IMR-90 (cell line): ENCODE data around the gene MYO3B. TPM values are rescaled to one million over a fixed set of nuclear protein-coding genes. Genes with fewer than 3 reads are reported as not detected.

Source experiments
- ATAC-seq: fragments of 200-7000 bp; cut with Tn5 transposase; 2 replicates; pipeline ENCODE4 v1.9.1; 2020; ENCODE audit warnings: low read depth, mild to moderate bottlenecking, moderate library complexity
- BruUV-seq: library from RNA; stranded (reverse); fragments of 400-500 nt; replicated peaks from 2 replicates; lab custom pipeline; 2021; lab: Mats Ljungman, UMichigan
- CTCF ChIA-PET: fragments of 300-600 bp; formaldehyde crosslinking; extraction: SDS; loops from one replicate; lab custom pipeline; 2021; ENCODE audit warnings: antibody characterized with exemption; lab: Yijun Ruan, JAX
- POLR2A ChIA-PET: fragments of 300-600 bp; sonication (Branson Sonifier 250); formaldehyde crosslinking; loops from one replicate; lab custom pipeline; 2022; ENCODE audit warnings: antibody characterized with exemption; ENCODE audit not compliant: unreplicated experiment; lab: Charles Lee
- DNase-seq: peaks from one replicate; pipeline ENCODE4 v3.0.0; 2013
- H2AFZ ChIP-seq: replicated peaks from 2 replicates; pipeline ENCODE3; 2013; ENCODE audit warnings: low read length, mild to moderate bottlenecking; ENCODE audit not compliant: poor library complexity
- H2AK5ac ChIP-seq: 2 replicates; pipeline ENCODE4 v1.6.1; 2013; ENCODE audit warnings: low read depth, low read length, inconsistent platforms
- H2AK9ac ChIP-seq: replicated peaks from 2 replicates; pipeline ENCODE3; 2013; ENCODE audit warnings: mild to moderate bottlenecking, low read depth, low read length, moderate library complexity; ENCODE audit not compliant: poor library complexity
- H2BK120ac ChIP-seq: 2 replicates; pipeline ENCODE4 v1.6.1; 2013; ENCODE audit warnings: low read depth, low read length, inconsistent platforms
- H2BK15ac ChIP-seq: 3 replicates; pipeline ENCODE4 v1.6.1; 2013; ENCODE audit warnings: low read depth, low read length, inconsistent platforms
- H2BK20ac ChIP-seq: 2 replicates; pipeline ENCODE4 v1.6.1; 2013; ENCODE audit warnings: low read depth, mild to moderate bottlenecking, inconsistent platforms, low read length, moderate library complexity
- H2BK5ac ChIP-seq: 2 replicates; pipeline ENCODE4 v1.6.1; 2013; ENCODE audit warnings: mild to moderate bottlenecking, low read depth, low read length, inconsistent platforms; ENCODE audit not compliant: poor library complexity, severe bottlenecking
- H3K14ac ChIP-seq: replicated peaks from 2 replicates; pipeline ENCODE4 v1.6.1; 2013; ENCODE audit warnings: low read depth, low read length, inconsistent platforms
- H3K18ac ChIP-seq: 2 replicates; pipeline ENCODE4 v1.6.1; 2013; ENCODE audit warnings: low read depth, low read length, control low read depth
- H3K23ac ChIP-seq: 2 replicates; pipeline ENCODE4 v1.6.1; 2013; ENCODE audit warnings: low read depth, low read length, inconsistent platforms
- H3K27ac ChIP-seq: 2 replicates; pipeline ENCODE4 v1.5.1; 2013; ENCODE audit warnings: mild to moderate bottlenecking, control low read depth, low read length; ENCODE audit not compliant: insufficient read depth
- H3K27me3 ChIP-seq: 2 replicates; pipeline ENCODE4 v1.6.1; 2013; ENCODE audit warnings: low read length; ENCODE audit not compliant: control insufficient read depth, insufficient read depth
- H3K36me3 ChIP-seq: 2 replicates; pipeline ENCODE4 v1.6.1; 2013; ENCODE audit warnings: low read length, mixed read lengths; ENCODE audit not compliant: control insufficient read depth, insufficient read depth
- H3K4ac ChIP-seq: 2 replicates; pipeline ENCODE4 v1.6.1; 2013; ENCODE audit warnings: low read depth, low read length, inconsistent platforms
- H3K4me1 ChIP-seq: 2 replicates; pipeline ENCODE4 v1.6.1; 2013; ENCODE audit warnings: low read length, mixed read lengths; ENCODE audit not compliant: control insufficient read depth, insufficient read depth
- H3K4me2 ChIP-seq: 2 replicates; pipeline ENCODE4 v1.6.1; 2013; ENCODE audit warnings: low read depth, mild to moderate bottlenecking, control low read depth, low read length, moderate library complexity
- H3K4me3 ChIP-seq: 2 replicates; pipeline ENCODE4 v1.5.1; 2013; ENCODE audit warnings: low read depth, mild to moderate bottlenecking, control low read depth, low read length, moderate library complexity; ENCODE audit not compliant: insufficient read depth
- H3K56ac ChIP-seq: 2 replicates; pipeline ENCODE4 v1.6.1; 2013; ENCODE audit warnings: low read length, inconsistent platforms; ENCODE audit not compliant: insufficient read depth; ENCODE audit errors: extremely low read depth
- H3K79me1 ChIP-seq, 2 experiments: 2 replicates each; pipeline ENCODE4 v1.6.1; 2013; ENCODE audit warnings: low read length in 2 of 2, inconsistent platforms in 1 of 2, low read depth in 1 of 2
- H3K9ac ChIP-seq: 2 replicates; pipeline ENCODE4 v1.6.1; 2013; ENCODE audit warnings: low read depth, low read length, control low read depth
- H3K9me1 ChIP-seq: 2 replicates; pipeline ENCODE4 v1.6.1; 2013; ENCODE audit warnings: low read length, inconsistent platforms; ENCODE audit not compliant: insufficient read depth
- H3K9me3 ChIP-seq: 2 replicates; pipeline ENCODE4 v1.6.1; 2013; ENCODE audit warnings: low read length; ENCODE audit not compliant: control insufficient read depth, insufficient read depth
- H4K20me1 ChIP-seq: 2 replicates; pipeline ENCODE4 v1.6.1; 2013; ENCODE audit warnings: low read length, inconsistent platforms; ENCODE audit not compliant: insufficient read depth
- H4K5ac ChIP-seq: 2 replicates; pipeline ENCODE4 v1.6.1; 2013; ENCODE audit warnings: mild to moderate bottlenecking, low read depth, low read length, control low read depth
- H4K8ac ChIP-seq, 2 experiments: 2 replicates each; pipeline ENCODE4 v1.6.1; 2013; ENCODE audit warnings: low read depth in 2 of 2, low read length in 2 of 2, control low read depth in 1 of 2, inconsistent platforms in 1 of 2
- H4K91ac ChIP-seq: 2 replicates; pipeline ENCODE4 v1.6.1; 2013; ENCODE audit warnings: low read depth, low read length, inconsistent platforms; ENCODE audit not compliant: insufficient read depth
- BHLHE40 ChIP-seq: fragments of 150-350 bp; IDR thresholded peaks from 2 replicates; pipeline ENCODE4 v1.6.1; 2016; ENCODE audit warnings: mild to moderate bottlenecking, low read depth, low read length
- CEBPB ChIP-seq: IDR thresholded peaks from 2 replicates; pipeline ENCODE4 v1.6.1; 2012; ENCODE audit warnings: low read depth, low read length, improper control_type of control experiment
- CHD1 ChIP-seq: IDR thresholded peaks from 2 replicates; pipeline ENCODE4 v1.6.1; 2012; ENCODE audit warnings: low read depth, low read length, improper control_type of control experiment
- CTCF ChIP-seq: conservative IDR thresholded peaks from 2 replicates; pipeline ENCODE4 v1.5.1; 2012; ENCODE audit warnings: mild to moderate bottlenecking, low read depth, low read length, improper control_type of control experiment
- ELK1 ChIP-seq: fragments of 150-350 bp; IDR thresholded peaks from 2 replicates; pipeline ENCODE4 v1.6.1; 2016; ENCODE audit warnings: low read depth, mild to moderate bottlenecking, low read length, moderate library complexity, borderline replicate concordance
- FOS ChIP-seq: fragments of 150-350 bp; IDR thresholded peaks from 2 replicates; pipeline ENCODE4 v1.6.1; 2016; ENCODE audit warnings: low read depth, low read length
- MAFK ChIP-seq: IDR thresholded peaks from 2 replicates; pipeline ENCODE4 v1.6.1; 2012; ENCODE audit warnings: low read depth, low read length, improper control_type of control experiment
- MAZ ChIP-seq: IDR thresholded peaks from 2 replicates; pipeline ENCODE4 v1.6.1; 2012; ENCODE audit warnings: low read depth, mild to moderate bottlenecking, low read length, improper control_type of control experiment, moderate library complexity, borderline replicate concordance
- MXI1 ChIP-seq: IDR thresholded peaks from 2 replicates; pipeline ENCODE4 v1.6.1; 2012; ENCODE audit warnings: low read depth, mild to moderate bottlenecking, low read length, moderate library complexity, borderline replicate concordance
- NFE2L2 ChIP-seq: fragments of 150-350 bp; IDR thresholded peaks from 2 replicates; pipeline ENCODE4 v1.6.1; 2016; ENCODE audit warnings: low read depth, mild to moderate bottlenecking, low read length
- POLR2A ChIP-seq: IDR thresholded peaks from 2 replicates; pipeline ENCODE4 v1.6.1; 2012; ENCODE audit warnings: mild to moderate bottlenecking, low read depth, low read length
- RAD21 ChIP-seq: IDR thresholded peaks from 2 replicates; pipeline ENCODE4 v1.6.1; 2012; ENCODE audit warnings: low read length, improper control_type of control experiment
- RCOR1 ChIP-seq: IDR thresholded peaks from 2 replicates; pipeline ENCODE4 v1.6.1; 2012; ENCODE audit warnings: mild to moderate bottlenecking, low read length, improper control_type of control experiment; ENCODE audit not compliant: insufficient replicate concordance
- RFX5 ChIP-seq: IDR thresholded peaks from 2 replicates; pipeline ENCODE4 v1.8.0; 2012; ENCODE audit warnings: low read depth, mild to moderate bottlenecking, low read length, moderate library complexity
- SMC3 ChIP-seq: fragments of 150-350 bp; IDR thresholded peaks from 2 replicates; pipeline ENCODE4 v1.6.1; 2016; ENCODE audit warnings: low read depth, mild to moderate bottlenecking, antibody characterized with exemption, low read length, moderate library complexity
- USF2 ChIP-seq: fragments of 150-350 bp; IDR thresholded peaks from 2 replicates; pipeline ENCODE4 v1.6.1; 2017; ENCODE audit warnings: mild to moderate bottlenecking, antibody characterized with exemption, low read length, low read depth
- WGBS, 2 experiments: methylation state at CpG; one replicate each; pipeline versions ENCODE4 v1.1.5 to v1.1.7; 2013; ENCODE audit warnings: missing lambda C conversion rate in 2 of 2; ENCODE audit not compliant: insufficient read length in 1 of 2; ENCODE audit errors: extremely low coverage in 2 of 2; 5-methylcytosine and 5-hydroxymethylcytosine counted together
- dilution Hi-C: fragments of 300-500 bp; cut with HindIII; formaldehyde crosslinking; loops from one replicate; pipeline ENCODE4 v1.14.3; 2018; ENCODE audit warnings: low sequenced_read_pairs; ENCODE audit not compliant: unreplicated experiment
- in situ Hi-C: fragments of 300-500 bp; cut with MboI; formaldehyde crosslinking; loops from 3 replicates; pipeline ENCODE4 v1.14.3; 2019; ENCODE audit warnings: low sequenced_read_pairs, inconsistent platforms, mixed read lengths
- intact Hi-C: fragments of 100-400 bp; cut with micrococcal nuclease; formaldehyde crosslinking; loops from 2 replicates; pipeline ENCODE4 v1.10.0; 2022
- polyA plus RNA-seq, 3 experiments: library from polyadenylated mRNA; depleted of rRNA; stranded (reverse); fragments of >200 nt; gene quantifications; 2 replicates each; pipeline ENCODE4 v1.2.3, GENCODE V29; 2012; ENCODE audit warnings: low replicate concordance in 1 of 3
- total RNA-seq: library from RNA; depleted of rRNA; stranded (reverse); fragments of >200 nt; gene quantifications from 2 replicates; pipeline ENCODE4 v1.2.3, GENCODE V29; 2012

Gene MYO3B
- total and polyA plus RNA-seq, 2 of the 4 experiments (the other 2 are of a cell fraction), result 0.02 TPM; not detected in 1

GRCh38 chr2:170488807-170489206 is 310.9 kb downstream of the MYO3B start:
- no peak overlapping the region for H3K18ac ChIP-seq
- H3K56ac ChIP-seq, result no peak overlapping the region
- H2AFZ ChIP-seq, result no peak overlapping the region
- in situ Hi-C loops, result no loop called here
- dilution Hi-C loops, result no loop called here
- H4K5ac ChIP-seq, result no peak overlapping the region
- H4K20me1 ChIP-seq, result no peaks in the 10 kb centered on the region
- no peak overlapping the region for H3K27ac ChIP-seq
- no peak overlapping the region for H4K91ac ChIP-seq
- H2BK15ac ChIP-seq, result no peak overlapping the region
- H3K4ac ChIP-seq, result no peak overlapping the region
- no peak overlapping the region for H3K9ac ChIP-seq
- H3K14ac ChIP-seq, result no peak overlapping the region
- no peaks in the 10 kb centered on the region for H3K4me1 ChIP-seq
- no peak for DNase-seq
- no peak overlapping the region for H3K23ac ChIP-seq
- no peaks in the 10 kb centered on the region for H3K36me3 ChIP-seq
- H2BK5ac ChIP-seq, result no peak overlapping the region
- ATAC-seq, result no peak
- H3K79me1 ChIP-seq, result no peaks in the 10 kb centered on the region
- WGBS, 2 experiments, result no CpG with 5 or more reads among the region's 1 CpG
- CTCF ChIA-PET, result no interaction called here
- H3K4me2 ChIP-seq, result no peak overlapping the region
- H3K9me3 ChIP-seq, result no peaks in the 10 kb centered on the region
- H2BK20ac ChIP-seq, result no peak overlapping the region
- H2BK120ac ChIP-seq, result no peak overlapping the region
- intact Hi-C loops, result no loop called here
- H2AK9ac ChIP-seq, result no peak overlapping the region
- no peak overlapping the region for H4K8ac ChIP-seq
- no peaks in the 10 kb centered on the region for H3K9me1 ChIP-seq
- POLR2A ChIA-PET, result no interaction called here
- BruUV-seq, result no TSS peak
- H2AK5ac ChIP-seq, result no peak overlapping the region
- TF ChIP-seq POLR2A (no peak), CTCF (no peak), USF2 (no peak), CHD1 (no peak), SMC3 (no peak), CEBPB (no peak), FOS (no peak), BHLHE40 (no peak), MAZ (no peak), MXI1 (no peak), ELK1 (no peak), RAD21 (no peak), MAFK (no peak), NFE2L2 (no peak), RFX5 (no peak), RCOR1 (no peak)
- no peaks in the 10 kb centered on the region for H3K27me3 ChIP-seq
- no peak overlapping the region for H3K4me3 ChIP-seq
